Measurements from ENCODE around the gene PRAF2. TPM values are rescaled to one million over a fixed set of nuclear protein-coding genes. Genes with fewer than 3 reads are reported as not detected.

Gene PRAF2
- total and polyA plus RNA-seq, 9 of the 15 experiments (the other 6 are each of a cell fraction or from before 2014, with no cell fraction given) = 0.24 to 5.7 (median 2.0) TPM

DNA sequence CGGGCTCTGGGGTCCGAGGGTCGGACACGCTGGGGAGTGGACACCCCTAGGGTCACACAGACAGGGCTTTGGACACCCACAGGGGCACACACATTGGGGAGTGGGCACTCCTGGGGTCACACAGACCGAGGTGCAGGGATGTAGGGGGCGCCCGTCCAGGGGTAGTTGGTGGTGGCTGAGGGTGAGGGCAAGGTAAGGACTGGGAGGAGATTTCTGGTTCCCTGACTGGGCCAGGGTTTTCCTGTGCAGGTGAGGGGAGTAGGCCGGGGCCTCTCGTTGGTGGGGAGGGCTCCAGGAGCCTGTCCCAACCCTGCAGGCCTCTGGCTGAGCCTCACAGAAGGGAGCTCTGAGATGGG, 27.8 kb upstream of the PRAF2 start (continued):
- TF ChIP-seq, protein P1, sequence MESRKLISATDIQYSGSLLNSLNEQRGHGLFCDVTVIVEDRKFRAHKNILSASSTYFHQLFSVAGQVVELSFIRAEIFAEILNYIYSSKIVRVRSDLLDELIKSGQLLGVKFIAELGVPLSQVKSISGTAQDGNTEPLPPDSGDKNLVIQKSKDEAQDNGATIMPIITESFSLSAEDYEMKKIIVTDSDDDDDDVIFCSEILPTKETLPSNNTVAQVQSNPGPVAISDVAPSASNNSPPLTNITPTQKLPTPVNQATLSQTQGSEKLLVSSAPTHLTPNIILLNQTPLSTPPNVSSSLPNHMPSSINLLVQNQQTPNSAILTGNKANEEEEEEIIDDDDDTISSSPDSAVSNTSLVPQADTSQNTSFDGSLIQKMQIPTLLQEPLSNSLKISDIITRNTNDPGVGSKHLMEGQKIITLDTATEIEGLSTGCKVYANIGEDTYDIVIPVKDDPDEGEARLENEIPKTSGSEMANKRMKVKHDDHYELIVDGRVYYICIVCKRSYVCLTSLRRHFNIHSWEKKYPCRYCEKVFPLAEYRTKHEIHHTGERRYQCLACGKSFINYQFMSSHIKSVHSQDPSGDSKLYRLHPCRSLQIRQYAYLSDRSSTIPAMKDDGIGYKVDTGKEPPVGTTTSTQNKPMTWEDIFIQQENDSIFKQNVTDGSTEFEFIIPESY (CRISPR knock-in tag; IDR thresholded peaks at IDR 0.05) = no peak
- TF ChIP-seq ZNF695 (CRISPR knock-in tag; IDR thresholded peaks at IDR 0.05) (no peak), KLF1 (tag; IDR thresholded peaks at IDR 0.05) (no peak), ZNF134 (CRISPR knock-in tag; conservative IDR thresholded peaks at IDR 0.05) (no peak), ZNF551 (CRISPR knock-in tag; IDR thresholded peaks at IDR 0.05) (no peak), KDM4B (IDR thresholded peaks at IDR 0.05; ENCODE audit: borderline replicate concordance in 2 of 2, low read depth in 1 of 2) (0 out of 4 replicates have a peak, but pooled peaks of 1 of the 2 experiments have one; percentile 48), FUS (optimal IDR thresholded peaks at IDR 0.05; ENCODE audit: low read depth, low read length) (no peak)
